Endometrial microvascular endothelial cells (primary cell): ENCODE measurements around the gene KY. TPM values are rescaled to one million over a fixed set of nuclear protein-coding genes. Genes with fewer than 3 reads are reported as not detected.
"Not testable (repeated sequence)": the region's sequence is repeated elsewhere in the genome, so short reads cannot be mapped to it uniquely, and the experiment has no call there.

Experiments used
- in situ Hi-C: cut with HindIII; loops from 2 replicates; pipeline ENCODE4 v1.10.0; 2017; ENCODE audit warnings: low sequenced_read_pairs, low pct_unique_long_range_greater_than_20kb; ENCODE audit errors: inconsistent ontology term
- total RNA-seq: library from RNA; depleted of rRNA; stranded (reverse); fragments of >200 nt; gene quantifications from one replicate; pipeline ENCODE4 v1.2.3, GENCODE V29; 2015; ENCODE audit errors: inconsistent ontology term

The KY gene
- total RNA-seq, 1 donor from 2014 or later = not detected

DNA sequence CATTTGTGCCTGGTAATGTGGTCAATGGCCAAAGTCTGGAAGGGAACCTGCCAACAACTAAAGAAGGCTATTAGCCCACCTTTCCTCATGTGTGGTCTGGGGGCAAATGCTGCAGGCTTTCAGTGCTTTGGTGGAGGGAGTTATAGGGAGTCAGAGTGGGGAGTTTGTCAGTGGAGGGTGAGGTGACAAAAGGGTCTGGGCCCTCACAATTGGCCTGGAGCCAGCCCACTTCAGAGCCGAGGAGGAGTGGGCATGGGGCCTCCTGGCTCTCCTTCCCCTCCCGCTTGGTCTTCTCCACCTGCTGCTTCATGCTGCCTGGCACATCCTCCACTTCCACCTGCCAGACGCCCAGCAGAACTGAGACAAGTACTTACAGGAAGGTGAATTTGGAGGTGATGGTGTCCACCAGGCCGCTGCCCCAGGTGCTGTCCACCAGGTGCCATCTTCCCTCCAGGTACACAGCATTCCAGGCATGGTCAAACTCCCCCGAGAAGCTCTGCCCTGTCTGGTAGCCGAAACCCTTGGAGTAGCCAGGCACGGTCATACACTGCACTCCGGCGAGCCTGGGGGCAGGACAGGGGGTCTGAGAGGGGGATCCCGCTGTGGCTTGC lies 40.9 kb downstream of the KY start:
- in situ Hi-C loops = no loop called here

DNA sequence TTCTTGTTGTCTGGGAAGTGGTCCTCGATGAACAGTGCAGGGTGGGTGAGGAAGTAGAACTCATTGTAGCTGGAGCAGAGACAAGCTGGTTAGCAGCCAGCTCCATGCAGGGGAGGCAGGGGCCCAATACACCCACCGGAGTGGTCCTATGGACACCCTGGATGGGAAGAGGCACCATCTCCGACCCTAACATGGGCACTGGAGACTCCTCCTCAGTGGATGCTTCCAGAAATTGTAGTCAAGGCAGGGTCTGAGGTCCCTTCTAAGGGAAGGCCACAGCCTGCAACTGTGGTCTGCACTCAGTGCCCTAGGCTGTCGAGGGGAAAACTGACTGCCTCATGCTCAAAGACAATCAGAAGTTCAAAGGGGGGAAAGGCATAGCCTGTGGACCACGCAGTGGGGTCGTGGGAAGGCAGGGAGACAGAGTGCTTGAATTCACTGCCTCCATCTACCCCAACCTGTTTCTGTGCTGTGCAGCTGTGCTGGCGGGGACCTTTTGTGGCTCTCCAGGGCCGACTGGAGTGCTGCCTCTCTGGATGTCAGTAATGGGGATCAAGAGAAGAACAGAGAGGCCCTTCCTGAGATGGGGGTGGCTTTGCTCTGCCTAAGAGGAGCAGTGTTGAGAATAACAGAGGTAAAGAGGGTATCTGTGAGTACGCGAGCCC lies 41.9 kb downstream of the KY start:
- in situ Hi-C loops = no loop called here

DNA sequence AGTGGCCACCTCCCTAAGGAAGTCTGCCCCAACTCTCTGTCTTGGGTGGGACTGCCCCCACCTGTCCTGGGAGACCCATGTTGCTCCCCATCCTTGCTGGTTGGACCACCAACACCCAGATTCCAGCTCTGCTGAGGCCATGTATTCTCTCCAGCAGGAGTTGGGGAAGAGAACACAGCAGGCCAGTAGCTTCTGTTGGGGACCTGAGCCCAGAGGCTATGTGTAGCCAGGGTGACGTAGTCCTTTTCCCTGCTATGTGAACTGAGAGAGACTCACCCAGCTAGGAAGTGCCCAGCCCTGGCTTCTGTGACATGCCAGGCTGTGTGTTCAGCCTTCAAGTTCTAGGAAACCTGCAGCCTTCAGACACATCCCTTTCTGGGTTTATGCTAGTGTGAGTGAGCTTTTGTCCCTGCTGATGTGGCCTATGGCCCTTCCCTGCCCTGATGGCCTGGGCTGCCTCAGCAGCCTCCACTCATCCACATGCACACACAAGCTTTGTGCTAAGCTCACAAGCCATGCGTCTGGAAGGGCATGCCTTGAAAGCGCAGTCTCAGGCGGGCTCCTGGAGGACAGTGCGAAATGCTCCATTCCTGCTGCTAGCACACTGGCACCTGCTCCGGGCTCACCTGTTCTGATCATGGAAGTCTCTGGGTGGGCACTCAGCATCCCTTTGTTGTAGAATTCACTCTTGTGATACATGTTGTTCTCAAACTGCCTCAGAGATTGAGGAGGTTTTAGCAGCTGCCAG lies 42.6 kb downstream of the KY start:
- in situ Hi-C loops = no loop called here

DNA sequence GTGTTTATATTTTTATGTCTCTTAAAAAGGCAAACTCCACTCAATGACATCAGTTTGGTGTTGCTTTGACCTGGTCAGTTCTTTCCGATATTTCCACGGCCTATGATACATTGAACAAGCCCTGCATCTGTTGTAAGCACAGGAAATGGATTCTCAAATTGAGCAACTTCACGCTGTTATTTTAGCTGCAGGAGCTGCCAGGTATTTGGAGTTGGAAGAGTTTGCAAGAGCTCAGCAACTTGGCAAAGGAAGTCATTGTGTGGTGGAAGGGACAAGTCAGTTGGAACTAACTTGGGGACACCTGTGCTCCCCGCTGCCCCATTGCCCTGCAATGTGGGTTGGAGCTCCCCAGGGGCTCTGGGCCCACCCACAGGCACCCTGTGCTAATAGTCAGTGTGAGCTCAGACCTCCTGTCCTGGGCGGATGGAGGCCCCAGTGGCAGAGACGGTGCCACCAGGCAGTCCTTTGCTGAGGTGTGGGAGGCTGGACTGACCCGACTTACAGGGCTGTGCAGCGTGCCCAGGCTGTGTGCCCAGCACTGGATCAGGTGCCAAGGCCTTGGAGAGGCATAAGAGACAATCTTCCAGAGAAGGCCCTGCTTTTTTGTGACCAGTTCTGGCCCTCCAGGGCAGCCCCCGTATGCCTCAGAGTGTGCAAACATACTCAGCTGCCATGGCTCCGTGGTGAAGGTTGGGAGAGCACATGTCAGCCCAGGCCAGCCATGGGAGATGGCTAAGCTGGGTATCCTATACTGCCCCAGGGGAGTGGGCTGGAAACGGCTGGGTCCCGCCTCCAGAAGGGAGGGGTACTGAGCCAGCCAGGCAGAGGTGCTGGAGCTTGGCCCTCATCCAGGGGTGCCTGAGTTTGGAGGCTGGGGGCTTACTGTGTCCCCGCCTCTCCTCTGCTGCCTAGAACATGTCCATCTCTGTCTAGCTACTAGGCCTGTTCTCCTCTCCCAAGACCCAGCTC lies 43.5 kb downstream of the KY start:
- in situ Hi-C loops = no loop called here

DNA sequence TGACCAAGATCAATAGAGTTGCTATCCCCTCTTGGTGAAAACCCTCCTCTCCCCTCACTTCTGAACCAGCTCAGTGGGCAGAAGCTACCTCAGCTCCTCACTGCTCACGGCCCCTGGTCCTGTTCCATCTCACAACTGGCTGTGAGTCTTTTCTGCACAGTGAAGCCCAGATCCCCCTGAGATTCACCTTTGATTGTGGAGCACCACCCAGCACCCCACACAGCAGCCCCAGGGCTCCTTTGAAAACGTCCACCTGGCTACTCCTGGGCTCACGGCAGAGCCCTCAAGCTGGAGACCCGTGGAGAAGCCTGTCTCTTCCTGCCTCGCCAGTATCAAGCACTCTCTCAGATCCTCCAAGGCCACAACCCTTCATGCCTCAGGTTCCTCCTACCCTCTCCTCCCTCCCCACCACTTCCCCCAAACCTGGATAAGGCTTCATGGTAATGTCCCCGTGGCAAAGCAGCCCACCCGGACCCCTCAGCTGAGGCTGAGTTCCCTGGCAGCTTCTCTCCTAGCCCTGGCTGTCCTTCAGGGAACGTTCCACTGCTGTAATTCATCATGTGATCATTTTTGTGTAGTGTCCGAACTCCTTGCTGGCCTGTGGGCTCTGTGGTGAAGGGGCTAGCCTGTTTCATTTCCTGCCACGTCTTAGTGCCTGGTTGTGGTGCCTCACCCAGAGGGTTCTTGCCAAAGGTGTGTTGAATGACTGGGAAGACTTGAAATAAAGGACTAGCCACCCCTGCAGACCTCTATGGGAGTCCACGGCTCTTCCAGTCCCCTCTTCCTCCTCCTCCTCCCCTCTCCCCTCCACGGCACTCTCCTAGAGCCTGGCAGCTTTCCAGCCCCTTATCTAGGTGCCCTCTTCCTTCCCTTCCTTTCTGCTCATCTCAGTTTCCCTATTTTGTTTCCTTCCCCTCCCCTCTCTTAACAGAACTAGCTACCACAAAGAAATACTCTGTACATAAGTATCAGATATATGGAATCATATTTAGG lies 44.5 kb downstream of the KY start:
- in situ Hi-C loops = no loop called here

DNA sequence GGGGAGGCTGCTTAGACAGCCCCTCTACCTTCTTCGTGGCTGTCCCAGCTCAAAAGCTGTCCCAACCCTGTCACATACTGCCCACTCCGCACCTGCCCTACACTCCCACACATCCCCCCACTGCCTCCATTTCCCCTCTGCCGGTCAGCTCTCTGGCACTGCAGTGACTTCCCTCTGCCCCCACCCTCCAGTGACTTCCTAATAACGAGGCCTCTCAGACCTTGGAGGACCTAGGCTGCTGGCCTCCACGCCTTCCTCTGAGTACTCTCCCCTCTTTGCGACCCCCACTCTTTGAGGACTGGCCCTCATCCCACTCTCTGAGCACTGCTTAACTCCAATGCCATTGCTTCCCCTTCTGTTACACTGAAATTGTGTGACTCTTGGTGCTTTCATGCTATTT lies 45.3 kb downstream of the KY start:
- in situ Hi-C loops = no loop called here

DNA sequence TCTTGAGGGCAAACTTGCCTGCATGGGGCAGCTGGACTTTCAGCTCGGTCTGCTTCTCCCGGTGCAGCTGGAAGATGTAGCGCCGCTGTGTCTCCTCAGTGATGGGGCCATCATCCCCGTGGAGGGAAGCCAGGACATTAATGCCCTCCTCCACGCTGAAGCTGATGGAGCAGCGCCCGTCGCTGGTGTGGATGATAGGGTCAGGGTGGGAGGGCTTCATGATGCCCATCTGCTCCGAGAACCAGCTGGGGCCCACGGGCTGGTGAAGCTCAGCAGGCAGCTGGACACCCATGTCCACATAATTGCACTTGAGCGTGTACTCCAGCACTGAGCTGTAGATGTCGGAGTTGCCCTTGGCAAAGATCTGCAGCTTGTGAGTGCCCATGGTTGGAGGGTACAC lies 46.9 kb downstream of the KY start:
- in situ Hi-C loops = no loop called here

DNA sequence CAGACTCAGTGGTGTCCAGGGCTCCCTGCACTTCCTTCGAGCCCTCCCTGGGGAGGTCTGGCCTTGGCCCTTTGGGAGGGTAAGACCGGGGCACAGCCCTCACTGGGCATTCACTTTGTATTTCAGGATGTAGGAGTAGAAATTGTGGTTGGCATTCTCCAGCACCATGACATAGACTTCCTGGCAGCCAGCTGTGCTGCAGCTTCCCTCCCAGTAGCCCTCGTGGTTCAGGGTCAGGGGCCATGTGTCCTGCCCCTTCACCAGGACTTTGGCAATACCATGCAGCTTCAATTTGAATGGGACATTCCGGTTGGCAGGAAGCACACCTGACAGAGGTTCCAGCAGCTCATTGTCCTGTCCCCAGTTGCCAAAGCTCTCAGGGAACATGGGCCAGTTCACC lies 47.3 kb downstream of the KY start:
- in situ Hi-C loops = no loop called here

DNA sequence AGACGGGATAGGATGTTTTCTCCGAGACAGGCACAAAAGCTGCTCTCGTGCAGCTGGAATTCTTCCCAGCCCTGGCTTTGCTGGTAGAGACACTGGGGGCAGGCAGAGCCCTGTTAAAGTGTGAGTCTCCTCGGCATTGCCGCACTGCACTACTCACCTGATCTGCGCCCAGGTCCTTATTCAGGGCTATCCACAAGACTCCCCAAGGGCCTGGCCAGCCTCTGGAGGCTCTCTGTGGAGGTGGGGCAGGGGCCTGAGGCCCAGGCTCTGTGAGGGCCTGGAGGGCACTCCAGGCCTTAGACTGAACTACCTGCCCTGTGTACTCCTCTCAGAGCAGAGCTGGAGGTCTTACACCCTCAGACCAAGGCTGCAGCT lies 48.4 kb downstream of the KY start:
- in situ Hi-C loops = no loop called here

GRCh38 chr3:134601539-134602439 lies 49.0 kb downstream of the KY start:
- in situ Hi-C loops = no loop called here

GRCh38 chr3:134600685-134601463 lies 49.9 kb downstream of the KY start:
- in situ Hi-C loops = no loop called here

GRCh38 chr3:134600206-134600605 lies 50.6 kb downstream of the KY start:
- in situ Hi-C loops = no loop called here

- in situ Hi-C loops = no loop called here
Measured at GRCh38 chr3:134598763-134599545, 51.9 kb downstream of the KY start.

- in situ Hi-C loops = no loop called here
Measured at GRCh38 chr3:134597390-134597970, 53.3 kb downstream of the KY start.

DNA sequence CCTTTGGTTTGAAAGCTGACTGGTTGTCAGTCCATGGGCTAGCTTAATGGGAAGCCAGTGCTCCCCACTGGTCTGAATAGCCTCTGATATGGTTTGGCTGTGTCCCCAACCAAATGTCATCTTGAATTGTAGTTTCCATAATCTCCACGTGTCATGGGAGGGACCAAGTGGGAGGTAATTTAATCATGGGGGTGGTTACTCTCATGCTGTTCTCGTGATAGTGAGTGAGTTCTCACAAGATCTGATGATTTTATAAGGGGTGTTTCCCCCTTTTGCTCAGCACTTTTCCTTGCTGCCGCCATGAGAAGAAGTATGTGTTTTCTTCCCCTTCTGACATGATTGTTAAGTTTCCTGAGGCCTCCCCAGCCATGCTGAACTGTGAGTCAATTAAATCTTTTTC lies 55.8 kb downstream of the KY start:
- in situ Hi-C loops = not testable (repeated sequence)
